ENCODE measurements around the gene CAMK4.

CAMK4 gene

DNA sequence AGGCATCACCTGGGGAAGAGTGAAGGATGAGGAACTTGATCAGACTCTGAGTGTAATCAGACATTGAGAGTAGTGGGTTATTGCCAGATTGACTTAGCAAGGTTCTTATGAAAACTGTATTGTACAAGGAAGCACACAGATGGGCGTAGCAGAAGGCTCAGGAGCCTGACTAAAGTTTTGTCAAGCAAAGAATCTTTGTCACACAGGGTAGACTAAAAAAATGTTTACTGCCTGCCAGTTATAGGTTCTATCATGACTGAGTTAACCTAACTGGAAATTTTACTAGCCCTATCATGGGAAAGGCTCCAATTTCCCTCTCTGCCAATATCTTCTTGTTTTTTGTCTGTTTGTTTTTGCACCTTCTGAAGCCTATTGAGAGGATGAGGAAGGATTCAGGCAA is 19.1 kb downstream of the CAMK4 start:
- Histone ChIP-seq H3K4me1 (peaks cover 16% of the 10 kb centered on the region), H3K27me3 (no peaks in the 10 kb centered on the region), H3K36me3 (peaks cover 18% of the 10 kb centered on the region), H3K4me3 (ENCODE audit: low read depth, low read length) (no peak overlapping the region), H3K9me3 (no peaks in the 10 kb centered on the region)
- no peak for TF ChIP-seq CTCF (IDR thresholded peaks at IDR 0.05; ENCODE audit: low read depth, low read length)
- no peak for DNase-seq

GRCh38 chr5:111245654-111246053 is 21.5 kb downstream of the CAMK4 start:
- Histone ChIP-seq H3K36me3 (peaks cover 15% of the 10 kb centered on the region), H3K4me3 (ENCODE audit: low read depth, low read length) (no peak overlapping the region), H3K9me3 (no peaks in the 10 kb centered on the region), H3K4me1 (peaks cover 20% of the 10 kb centered on the region), H3K27me3 (no peaks in the 10 kb centered on the region)
- no peak for DNase-seq
- no peak for TF ChIP-seq CTCF (IDR thresholded peaks at IDR 0.05; ENCODE audit: low read depth, low read length)

GRCh38 chr5:111246459-111246858 is 22.3 kb downstream of the CAMK4 start:
- no peaks in the 10 kb centered on the region for H3K9me3 ChIP-seq
- H3K4me1 ChIP-seq = peaks cover 28% of the 10 kb centered on the region
- H3K27me3 ChIP-seq = no peaks in the 10 kb centered on the region
- DNase-seq = no peak
- TF ChIP-seq CTCF (IDR thresholded peaks at IDR 0.05; ENCODE audit: low read depth, low read length) = peak; percentile 18; the same call in 1 of the 2 replicates
- peaks cover 21% of the 10 kb centered on the region for H3K36me3 ChIP-seq
- no peak overlapping the region for H3K4me3 ChIP-seq (ENCODE audit: low read depth, low read length)

DNA sequence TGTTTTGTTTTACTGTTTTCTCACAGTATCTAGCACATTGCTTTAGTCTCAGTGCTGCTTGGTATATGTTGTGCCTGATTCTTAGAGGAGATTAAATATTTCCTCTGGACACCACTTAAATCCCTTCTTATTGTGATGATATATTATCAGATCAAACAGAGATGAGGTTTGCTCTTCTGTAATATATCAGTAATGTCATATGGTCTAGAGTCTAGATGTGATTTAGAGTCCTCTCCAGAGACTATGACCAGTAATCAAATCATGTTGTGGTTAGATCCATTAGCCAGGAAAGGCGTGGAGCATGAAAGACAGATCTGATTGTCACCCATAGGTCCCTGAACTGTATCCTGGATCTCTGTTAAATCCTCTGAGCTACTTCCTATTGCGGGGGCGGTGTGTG is 24.4 kb downstream of the CAMK4 start:
- Histone ChIP-seq H3K4me3 (ENCODE audit: low read depth, low read length) (peak overlapping the region; percentile 2; the same call in 1 of the 2 replicates), H3K36me3 (peaks cover 12% of the 10 kb centered on the region), H3K4me1 (peaks cover 27% of the 10 kb centered on the region), H3K9me3 (no peaks in the 10 kb centered on the region), H3K27me3 (no peaks in the 10 kb centered on the region)
- TF ChIP-seq CTCF (IDR thresholded peaks at IDR 0.05; ENCODE audit: low read depth, low read length) = no peak
- DNase-seq = peak; percentile 64

DNA sequence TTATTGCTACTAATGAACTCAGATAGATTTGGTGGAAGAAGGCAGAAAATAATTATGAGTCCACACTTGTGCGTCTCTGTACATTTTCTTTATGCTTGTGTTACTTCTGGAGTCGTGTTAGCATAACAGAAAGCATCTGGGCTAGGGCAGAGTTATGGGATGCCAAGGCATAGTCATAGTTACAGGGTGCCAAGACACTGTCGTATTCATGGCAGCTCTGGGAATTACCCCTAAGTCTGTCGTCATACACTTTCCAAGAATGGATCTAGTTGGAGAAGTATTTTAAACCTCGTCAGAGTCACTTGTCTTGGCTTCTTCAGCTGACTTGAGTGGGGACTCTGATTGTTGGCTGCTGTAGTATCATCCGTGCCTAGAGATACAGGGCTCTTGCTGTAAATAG is 27.7 kb downstream of the CAMK4 start:
- H3K36me3 ChIP-seq = peaks cover 33% of the 10 kb centered on the region
- no peak for DNase-seq
- peaks cover 33% of the 10 kb centered on the region for H3K4me1 ChIP-seq
- no peaks in the 10 kb centered on the region for H3K27me3 ChIP-seq
- TF ChIP-seq CTCF (IDR thresholded peaks at IDR 0.05; ENCODE audit: low read depth, low read length) = no peak
- H3K4me3 ChIP-seq (ENCODE audit: low read depth, low read length) = no peak overlapping the region
- H3K9me3 ChIP-seq = no peaks in the 10 kb centered on the region

DNA sequence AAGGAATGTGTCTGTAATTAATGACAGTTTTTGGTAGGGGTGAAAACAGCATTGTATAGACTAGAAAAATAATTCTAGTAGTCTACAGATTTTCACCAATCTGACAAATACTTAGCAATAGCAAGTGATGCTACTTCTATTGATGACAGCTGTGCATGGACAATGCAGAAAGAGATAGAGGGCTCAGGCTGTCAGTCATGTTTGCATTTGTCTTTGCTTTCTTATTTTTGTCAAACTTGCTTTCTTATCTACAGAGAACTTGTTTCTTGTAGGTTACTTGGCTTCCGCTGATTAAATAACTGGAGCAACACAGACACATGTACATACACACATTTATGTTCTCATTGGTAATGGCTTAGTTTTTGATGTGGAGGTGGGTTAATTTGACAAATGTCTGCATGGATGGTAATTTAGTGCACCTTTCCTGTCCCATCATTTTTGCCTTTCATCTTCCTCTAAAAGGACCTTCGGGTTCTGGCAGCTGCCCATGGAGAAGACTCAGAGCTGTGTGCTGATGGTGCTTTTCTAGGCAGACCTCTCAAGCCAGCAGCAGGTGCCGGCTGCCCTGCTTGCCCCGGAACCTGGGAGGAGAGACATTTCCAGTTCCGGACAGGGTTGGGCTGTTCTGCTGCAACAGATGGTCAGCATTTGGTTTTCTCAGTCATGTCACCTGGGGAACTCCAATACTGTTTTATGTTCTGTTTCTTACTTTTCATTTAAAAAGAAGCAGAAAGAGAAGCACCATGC is 28.8 kb downstream of the CAMK4 start:
- no peak overlapping the region for H3K4me3 ChIP-seq (ENCODE audit: low read depth, low read length)
- H3K4me1 ChIP-seq = peaks cover 29% of the 10 kb centered on the region
- H3K36me3 ChIP-seq = peaks cover 43% of the 10 kb centered on the region
- TF ChIP-seq CTCF (IDR thresholded peaks at IDR 0.05; ENCODE audit: low read depth, low read length) = no peak
- no peaks in the 10 kb centered on the region for H3K27me3 ChIP-seq
- peak; percentile 25 for DNase-seq
- peaks cover 3% of the 10 kb centered on the region; the same call in 1 of the 2 replicates for H3K9me3 ChIP-seq

Measured in BE2C (cell line).